Esophagus muscularis mucosa (tissue), 3 donors: ENCODE data around the gene AMOT.

Source experiments
- POLR2A ChIP-seq: fragments of 450-650 bp; IDR thresholded peaks from one replicate; pipeline ENCODE4 v1.6.1; 2017; ENCODE audit warnings: antibody characterized with exemption, moderate library complexity, mild to moderate bottlenecking, low read depth
- POLR2AphosphoS5 ChIP-seq, 2 donors: sonication (generic); formaldehyde crosslinking; IDR thresholded peaks; one replicate each; pipeline ENCODE4 v1.6.1; 2017; ENCODE audit warnings: antibody characterized with exemption in 2 of 2
- TF ChIP-seq, protein P1 (sequence below), 3 experiments: fragments of 200-600 bp in 2 of 3; fragments of 450-650 bp in 1 of 3; sonication (generic) in 2 of 3; IDR thresholded peaks; one replicate each; pipeline ENCODE4 v1.5.1; 2017 to 2019; ENCODE audit warnings: antibody characterized with exemption in 3 of 3, mild to moderate bottlenecking in 2 of 3, moderate library complexity in 1 of 3

DNA sequence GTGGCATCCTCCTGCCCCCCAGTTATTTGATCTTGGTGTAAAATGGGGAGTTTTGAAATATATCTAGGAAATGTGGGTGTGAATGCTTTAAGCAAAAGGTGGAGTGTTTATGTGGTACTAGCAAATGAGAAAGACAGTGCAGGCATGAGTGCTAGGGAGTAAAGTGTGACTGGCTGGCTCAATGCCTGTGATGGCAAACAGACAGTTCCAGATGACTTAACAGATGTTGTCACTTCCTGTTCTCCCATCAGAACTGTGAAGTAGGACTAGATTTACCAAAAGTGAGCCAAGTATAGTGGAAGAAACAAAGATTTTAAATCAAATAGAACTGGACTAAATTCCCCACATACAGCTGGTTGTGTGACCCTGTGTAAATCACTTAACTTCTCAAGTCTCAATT, 8.4 kb upstream of the AMOT start:
- TF ChIP-seq POLR2A (no peak), POLR2AphosphoS5 (IDR thresholded peaks at IDR 0.05) (no peak)
- TF ChIP-seq, protein P1, sequence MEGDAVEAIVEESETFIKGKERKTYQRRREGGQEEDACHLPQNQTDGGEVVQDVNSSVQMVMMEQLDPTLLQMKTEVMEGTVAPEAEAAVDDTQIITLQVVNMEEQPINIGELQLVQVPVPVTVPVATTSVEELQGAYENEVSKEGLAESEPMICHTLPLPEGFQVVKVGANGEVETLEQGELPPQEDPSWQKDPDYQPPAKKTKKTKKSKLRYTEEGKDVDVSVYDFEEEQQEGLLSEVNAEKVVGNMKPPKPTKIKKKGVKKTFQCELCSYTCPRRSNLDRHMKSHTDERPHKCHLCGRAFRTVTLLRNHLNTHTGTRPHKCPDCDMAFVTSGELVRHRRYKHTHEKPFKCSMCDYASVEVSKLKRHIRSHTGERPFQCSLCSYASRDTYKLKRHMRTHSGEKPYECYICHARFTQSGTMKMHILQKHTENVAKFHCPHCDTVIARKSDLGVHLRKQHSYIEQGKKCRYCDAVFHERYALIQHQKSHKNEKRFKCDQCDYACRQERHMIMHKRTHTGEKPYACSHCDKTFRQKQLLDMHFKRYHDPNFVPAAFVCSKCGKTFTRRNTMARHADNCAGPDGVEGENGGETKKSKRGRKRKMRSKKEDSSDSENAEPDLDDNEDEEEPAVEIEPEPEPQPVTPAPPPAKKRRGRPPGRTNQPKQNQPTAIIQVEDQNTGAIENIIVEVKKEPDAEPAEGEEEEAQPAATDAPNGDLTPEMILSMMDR (IDR thresholded peaks at IDR 0.05): no peak
